Stimulated activated memory B cell treated with anti-CD40 and anti-IgM and Interleukin-4, amounts not matched to agents 10 μg/mL and 1 μg/mL and 100 μg/mL, for 72 hours (primary cell): ENCODE results near the gene YPEL3.

Experiments used
- ATAC-seq: fragments of 150-1000 bp; cut with Tn5 transposase; 2 replicates; pipeline ENCODE4 v1.10.0; 2021
- H3K27ac Mint-ChIP-seq: one replicate; pipeline ENCODE4 v1.8.0; 2022; ENCODE audit warnings: mild to moderate bottlenecking, mixed read lengths
- H3K27me3 Mint-ChIP-seq: one replicate; pipeline ENCODE4 v1.8.0; 2022; ENCODE audit warnings: mixed read lengths
- H3K36me3 Mint-ChIP-seq: one replicate; pipeline ENCODE4 v1.8.0; 2022; ENCODE audit warnings: mixed read lengths
- H3K4me1 Mint-ChIP-seq: one replicate; pipeline ENCODE4 v1.8.0; 2022; ENCODE audit warnings: mixed read lengths
- H3K4me3 Mint-ChIP-seq: one replicate; pipeline ENCODE4 v1.8.0; 2022; ENCODE audit warnings: mild to moderate bottlenecking, moderate library complexity, mixed read lengths
- H3K9me3 Mint-ChIP-seq: one replicate; pipeline ENCODE4 v1.8.0; 2022; ENCODE audit warnings: mixed read lengths

YPEL3 gene

GRCh38 chr16:30110661-30111060 lies 14.6 kb upstream of the YPEL3 start:
- no peak overlapping the region for H3K4me3 Mint-ChIP-seq
- H3K27ac Mint-ChIP-seq: no peak overlapping the region
- no peaks in the 10 kb centered on the region for H3K9me3 Mint-ChIP-seq
- H3K36me3 Mint-ChIP-seq: peaks cover 47% of the 10 kb centered on the region
- no peak for ATAC-seq
- H3K4me1 Mint-ChIP-seq: peaks cover 20% of the 10 kb centered on the region
- no peaks in the 10 kb centered on the region for H3K27me3 Mint-ChIP-seq

- no peak overlapping the region for H3K27ac Mint-ChIP-seq
- H3K4me1 Mint-ChIP-seq: peaks cover 5% of the 10 kb centered on the region
- no peak for ATAC-seq
- H3K27me3 Mint-ChIP-seq: no peaks in the 10 kb centered on the region
- H3K9me3 Mint-ChIP-seq: no peaks in the 10 kb centered on the region
- peaks cover 55% of the 10 kb centered on the region for H3K36me3 Mint-ChIP-seq
- H3K4me3 Mint-ChIP-seq: no peak overlapping the region
These were observed 12.2 kb upstream of the YPEL3 start for GRCh38 chr16:30108059-30108850.

- H3K9me3 Mint-ChIP-seq: peaks cover 6% of the 10 kb centered on the region
- no peaks in the 10 kb centered on the region for H3K27me3 Mint-ChIP-seq
- H3K4me3 Mint-ChIP-seq: no peak overlapping the region
- no peak for ATAC-seq
- H3K27ac Mint-ChIP-seq: no peak overlapping the region
- H3K4me1 Mint-ChIP-seq: no peaks in the 10 kb centered on the region
- peaks cover 33% of the 10 kb centered on the region for H3K36me3 Mint-ChIP-seq
These were observed 8.5 kb upstream of the YPEL3 start for GRCh38 chr16:30104492-30104891.

GRCh38 chr16:30104090-30104489 lies 8.1 kb upstream of the YPEL3 start:
- no peaks in the 10 kb centered on the region for H3K27me3 Mint-ChIP-seq
- peaks cover 6% of the 10 kb centered on the region for H3K9me3 Mint-ChIP-seq
- H3K27ac Mint-ChIP-seq: no peak overlapping the region
- no peak for ATAC-seq
- no peaks in the 10 kb centered on the region for H3K4me1 Mint-ChIP-seq
- no peak overlapping the region for H3K4me3 Mint-ChIP-seq
- peaks cover 33% of the 10 kb centered on the region for H3K36me3 Mint-ChIP-seq

GRCh38 chr16:30096862-30097563 lies 1.0 kb upstream of the YPEL3 start:
- H3K36me3 Mint-ChIP-seq: peaks cover 33% of the 10 kb centered on the region
- no peak for ATAC-seq
- peak overlapping the region; percentile 98 for H3K27ac Mint-ChIP-seq
- no peaks in the 10 kb centered on the region for H3K27me3 Mint-ChIP-seq
- peak overlapping the region; percentile 77 for H3K4me3 Mint-ChIP-seq
- peaks cover 34% of the 10 kb centered on the region for H3K4me1 Mint-ChIP-seq
- H3K9me3 Mint-ChIP-seq: peaks cover 15% of the 10 kb centered on the region

GRCh38 chr16:30095166-30096078 lies 591 bp downstream of the YPEL3 start:
- peaks cover 12% of the 10 kb centered on the region for H3K9me3 Mint-ChIP-seq
- no peak for ATAC-seq
- H3K4me3 Mint-ChIP-seq: peak overlapping the region; percentile 95
- no peaks in the 10 kb centered on the region for H3K27me3 Mint-ChIP-seq
- H3K27ac Mint-ChIP-seq: peak overlapping the region; percentile 98
- peaks cover 33% of the 10 kb centered on the region for H3K36me3 Mint-ChIP-seq
- peaks cover 45% of the 10 kb centered on the region for H3K4me1 Mint-ChIP-seq

GRCh38 chr16:30094541-30095165 lies 1.4 kb downstream of the YPEL3 start:
- peaks cover 52% of the 10 kb centered on the region for H3K4me1 Mint-ChIP-seq
- peaks cover 12% of the 10 kb centered on the region for H3K9me3 Mint-ChIP-seq
- H3K4me3 Mint-ChIP-seq: peak overlapping the region; percentile 95
- H3K27ac Mint-ChIP-seq: peak overlapping the region; percentile 98
- H3K27me3 Mint-ChIP-seq: no peaks in the 10 kb centered on the region
- no peak for ATAC-seq
- peaks cover 33% of the 10 kb centered on the region for H3K36me3 Mint-ChIP-seq

- Mint-ChIP-seq H3K9me3 (peaks cover 7% of the 10 kb centered on the region), H3K4me1 (peaks cover 52% of the 10 kb centered on the region), H3K27me3 (no peaks in the 10 kb centered on the region), H3K36me3 (peaks cover 29% of the 10 kb centered on the region), H3K27ac (peak overlapping the region; percentile 98), H3K4me3 (peak overlapping the region; percentile 80)
- ATAC-seq: peak; percentile 83
These were observed 3.5 kb downstream of the YPEL3 start for GRCh38 chr16:30092373-30093010.

GRCh38 chr16:30091474-30092372 lies 4.3 kb downstream of the YPEL3 start, which contains the start of gene TBX6:
Gene TBX6 (minus strand): TSS chr16:30091924. CDS start chr16:30091193, 731 bp downstream.
- peak within 1 kb of the TSS; percentile 98 for H3K27ac Mint-ChIP-seq
- no peaks in the 10 kb centered on the region for H3K27me3 Mint-ChIP-seq
- H3K9me3 Mint-ChIP-seq: peaks cover 3% of the 10 kb centered on the region
- H3K36me3 Mint-ChIP-seq: peaks cover 29% of the 10 kb centered on the region
- ATAC-seq: peak; percentile 89
- H3K4me1 Mint-ChIP-seq: peaks cover 59% of the 10 kb centered on the region
- peak within 1 kb of the TSS; percentile 80 for H3K4me3 Mint-ChIP-seq

GRCh38 chr16:30090610-30091331 lies 5.2 kb downstream of the YPEL3 start:
- H3K27ac Mint-ChIP-seq: peak overlapping the region; percentile 98
- peaks cover 31% of the 10 kb centered on the region for H3K36me3 Mint-ChIP-seq
- H3K9me3 Mint-ChIP-seq: no peaks in the 10 kb centered on the region
- H3K27me3 Mint-ChIP-seq: no peaks in the 10 kb centered on the region
- ATAC-seq: no peak
- H3K4me3 Mint-ChIP-seq: no peak overlapping the region
- H3K4me1 Mint-ChIP-seq: peaks cover 66% of the 10 kb centered on the region

- peaks cover 50% of the 10 kb centered on the region for H3K4me1 Mint-ChIP-seq
- H3K9me3 Mint-ChIP-seq: no peaks in the 10 kb centered on the region
- H3K36me3 Mint-ChIP-seq: peaks cover 15% of the 10 kb centered on the region
- H3K4me3 Mint-ChIP-seq: no peak overlapping the region
- peak overlapping the region; percentile 20 for H3K27ac Mint-ChIP-seq
- H3K27me3 Mint-ChIP-seq: no peaks in the 10 kb centered on the region
- ATAC-seq: no peak
These were observed 7.0 kb downstream of the YPEL3 start for GRCh38 chr16:30088832-30089624.

GRCh38 chr16:30088237-30088831 lies 7.7 kb downstream of the YPEL3 start:
- Mint-ChIP-seq H3K27ac (peak overlapping the region; percentile 20), H3K4me3 (no peak overlapping the region), H3K27me3 (no peaks in the 10 kb centered on the region), H3K4me1 (peaks cover 45% of the 10 kb centered on the region), H3K36me3 (peaks cover 12% of the 10 kb centered on the region), H3K9me3 (no peaks in the 10 kb centered on the region)
- no peak for ATAC-seq
